Limb (tissue), 2 donors: ENCODE results near the gene ATXN7L1.
"Not testable (repeated sequence)": the region's sequence is repeated elsewhere in the genome, so short reads cannot be mapped to it uniquely, and the experiment has no call there.

Experiments
- DNase-seq, 2 donors: peaks; one replicate each; pipeline ENCODE4 v3.0.0-alpha.2; 2016; ENCODE audit errors: extremely low spot score in 2 of 2

Gene ATXN7L1

GRCh38 chr7:105860793-105861192 is 15.6 kb downstream of the ATXN7L1 start:
- DNase-seq: no peak

GRCh38 chr7:105857009-105857952 is 19.1 kb downstream of the ATXN7L1 start:
- DNase-seq: no peak

DNA sequence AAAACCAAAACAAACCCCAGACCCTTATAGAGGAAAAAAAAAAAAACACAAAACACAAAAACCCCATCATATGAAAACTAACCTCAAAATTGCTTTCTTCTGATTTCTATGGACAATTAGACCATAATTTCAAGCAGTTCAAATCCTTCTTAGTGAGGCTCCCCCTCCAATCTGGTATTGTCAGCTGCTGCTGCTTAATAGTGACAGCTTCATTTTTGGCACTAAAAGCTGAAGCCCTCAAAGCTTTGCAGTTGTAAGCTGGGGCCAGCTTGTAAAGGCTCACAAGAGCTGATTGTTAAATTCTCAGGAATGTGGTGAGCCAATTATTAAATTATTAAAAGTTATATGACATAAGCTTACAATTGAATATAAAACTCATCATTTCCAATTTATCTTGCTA is 21.9 kb downstream of the ATXN7L1 start:
- peak in 1 of 2 donors; percentile 49 for DNase-seq

- DNase-seq: peak; percentile 66 to 77
Measured at GRCh38 chr7:105853931-105854419, 22.4 kb downstream of the ATXN7L1 start.

- no peak for DNase-seq
Measured at GRCh38 chr7:105851064-105851463, 25.3 kb downstream of the ATXN7L1 start.

- no peak for DNase-seq
Measured at GRCh38 chr7:105849122-105849855, 27.1 kb downstream of the ATXN7L1 start.

- no peak for DNase-seq
Measured at GRCh38 chr7:105846404-105846803, 30.0 kb downstream of the ATXN7L1 start.

DNA sequence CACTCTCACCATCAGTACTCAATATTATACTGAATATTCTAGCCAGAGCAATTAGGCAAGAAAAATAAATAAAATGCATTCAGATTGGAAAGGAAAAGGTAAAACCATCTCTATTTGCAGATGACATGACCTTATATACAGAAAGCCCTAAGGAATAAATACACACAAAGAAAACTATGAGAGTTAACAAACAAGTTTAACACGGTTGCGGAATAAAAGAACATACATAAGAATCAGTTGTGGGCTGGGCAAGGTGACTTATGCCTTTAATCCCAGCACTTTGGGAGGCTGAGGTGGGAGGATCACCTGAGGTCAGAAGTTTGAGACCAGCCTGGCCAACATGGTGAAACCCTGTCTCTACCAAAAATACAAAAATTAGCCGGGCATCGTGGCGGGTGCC is 31.7 kb downstream of the ATXN7L1 start:
- DNase-seq: not testable (repeated sequence)

- DNase-seq: no peak
Measured at GRCh38 chr7:105841866-105842265, 34.5 kb downstream of the ATXN7L1 start.

- no peak for DNase-seq
Measured at GRCh38 chr7:105840981-105841749, 35.2 kb downstream of the ATXN7L1 start.

DNA sequence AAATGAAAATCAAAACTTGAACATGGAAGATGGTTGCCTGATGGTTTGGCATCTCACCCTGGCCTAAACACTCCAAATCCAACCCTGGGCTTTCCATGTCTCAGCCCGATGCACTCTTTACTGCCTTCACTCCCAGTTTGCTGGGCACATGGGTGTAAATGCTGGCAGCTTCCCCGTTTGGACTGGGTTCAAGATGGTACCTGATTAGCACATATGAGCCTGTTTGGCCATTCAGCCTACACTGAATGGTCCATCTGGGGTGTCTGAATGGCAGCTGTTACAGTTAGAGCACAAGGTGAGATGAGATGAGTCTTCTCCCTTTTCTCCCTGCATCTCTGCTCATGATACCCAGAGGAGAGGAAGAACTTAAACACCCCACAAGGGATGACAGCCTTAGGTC is 37.1 kb downstream of the ATXN7L1 start:
- DNase-seq: no peak

GRCh38 chr7:105838627-105839231 is 37.7 kb downstream of the ATXN7L1 start:
- peak in 1 of 2 donors; percentile 56 for DNase-seq

GRCh38 chr7:105837765-105838626 is 38.4 kb downstream of the ATXN7L1 start:
- peak; percentile 47 to 58 for DNase-seq

DNA sequence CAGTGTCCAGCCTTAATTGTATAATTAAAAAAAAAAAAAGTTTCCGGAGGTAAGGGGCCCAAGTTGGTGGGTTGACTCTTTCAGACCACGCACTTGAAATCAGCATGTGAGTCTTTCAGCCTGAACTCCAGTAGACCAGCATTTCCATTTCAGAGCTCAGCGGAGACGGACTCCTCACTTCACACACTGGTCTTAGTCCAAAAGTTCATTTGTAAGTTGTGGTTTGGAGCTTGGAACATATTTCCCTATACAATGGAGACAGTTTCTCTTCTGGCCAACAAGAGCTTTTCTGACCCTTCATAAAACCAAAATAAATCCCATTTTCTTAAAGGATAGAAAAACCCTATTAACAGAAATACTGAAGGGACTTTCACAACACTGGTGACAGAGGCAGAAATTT is 41.0 kb downstream of the ATXN7L1 start:
- DNase-seq: no peak

- DNase-seq: no peak
Measured at GRCh38 chr7:105831824-105832535, 44.4 kb downstream of the ATXN7L1 start.

GRCh38 chr7:105831302-105831620 is 45.1 kb downstream of the ATXN7L1 start:
- DNase-seq: no peak

- DNase-seq: no peak
Measured at GRCh38 chr7:105830405-105831301, 45.7 kb downstream of the ATXN7L1 start.

DNA sequence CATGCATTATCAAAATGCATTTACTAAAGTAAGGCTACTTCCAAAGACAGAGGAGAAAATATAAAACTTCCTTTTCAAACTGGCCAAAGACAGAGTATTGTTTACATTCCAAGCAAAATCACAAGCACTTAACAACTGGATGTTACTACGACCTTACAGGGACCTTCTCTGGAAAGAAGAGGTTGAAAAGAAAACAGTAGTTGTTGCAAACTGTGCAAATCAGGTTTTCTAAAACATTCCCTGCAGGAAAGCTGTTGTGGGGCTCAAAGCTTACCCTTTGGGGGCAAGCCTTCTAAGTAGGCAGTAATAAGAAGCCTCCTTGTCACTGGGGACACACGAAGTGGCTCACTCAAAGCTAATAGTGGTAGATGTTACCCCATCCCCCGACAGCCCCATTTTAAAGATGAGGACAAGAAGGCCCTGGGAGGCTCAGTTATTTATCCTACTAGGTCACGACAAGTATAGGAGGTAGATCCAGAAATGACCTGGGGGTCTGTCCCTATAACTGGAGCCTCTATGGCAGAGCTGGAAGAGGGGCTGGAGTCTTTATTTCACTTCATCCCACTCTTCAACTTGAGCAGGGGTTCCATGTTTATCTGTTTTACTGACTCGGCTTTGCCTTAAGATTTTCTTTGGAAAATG is 46.6 kb downstream of the ATXN7L1 start:
- no peak for DNase-seq
